H9 (cell line): Measurements from ENCODE around the gene DUSP1. TPM values are rescaled to one million over a fixed set of nuclear protein-coding genes. Genes with fewer than 3 reads are reported as not detected.

Experiments
- DNase-seq: peaks from one replicate; pipeline ENCODE4 v3.0.0-alpha.2; 2017
- H2AFZ ChIP-seq: one replicate; pipeline ENCODE4 v1.6.1; 2013; ENCODE audit warnings: mild to moderate bottlenecking, low read length, control low read depth, moderate library complexity
- H2AK5ac ChIP-seq: 2 replicates; pipeline ENCODE4 v1.6.1; 2013; ENCODE audit warnings: low read length, control low read depth, mixed read lengths; ENCODE audit not compliant: insufficient read length
- H2BK120ac ChIP-seq: one replicate; pipeline ENCODE4 v1.6.1; 2013; ENCODE audit warnings: low read depth, mild to moderate bottlenecking, low read length, control low read depth, inconsistent platforms; ENCODE audit not compliant: poor library complexity, severe bottlenecking
- H2BK12ac ChIP-seq: 2 replicates; pipeline ENCODE4 v1.6.1; 2013; ENCODE audit warnings: low read length, control low read depth, mixed read lengths, low read depth; ENCODE audit not compliant: insufficient read length
- H2BK15ac ChIP-seq: 2 replicates; pipeline ENCODE4 v1.6.1; 2013; ENCODE audit warnings: low read depth, low read length, control low read depth
- H2BK20ac ChIP-seq: one replicate; pipeline ENCODE4 v1.6.1; 2013; ENCODE audit warnings: low read depth, mild to moderate bottlenecking, low read length, control low read depth, inconsistent platforms; ENCODE audit not compliant: poor library complexity, severe bottlenecking
- H2BK5ac ChIP-seq: 2 replicates; pipeline ENCODE4 v1.6.1; 2013; ENCODE audit warnings: low read length, control low read depth, mixed read lengths; ENCODE audit not compliant: insufficient read length
- H3K14ac ChIP-seq: 2 replicates; pipeline ENCODE4 v1.6.1; 2013; ENCODE audit warnings: low read length, control low read depth; ENCODE audit not compliant: insufficient read depth
- H3K18ac ChIP-seq: 2 replicates; pipeline ENCODE4 v1.6.1; 2013; ENCODE audit warnings: low read depth, mild to moderate bottlenecking, mixed read lengths, low read length, control low read depth; ENCODE audit not compliant: insufficient read length
- H3K23ac ChIP-seq: 2 replicates; pipeline ENCODE4 v1.6.1; 2013; ENCODE audit warnings: low read length, control low read depth, mixed read lengths, low read depth; ENCODE audit not compliant: insufficient read length
- H3K23me2 ChIP-seq: 2 replicates; pipeline ENCODE4 v1.6.1; 2013; ENCODE audit warnings: low read depth, mild to moderate bottlenecking, mixed read lengths, low read length, control low read depth; ENCODE audit not compliant: insufficient read length, poor library complexity, severe bottlenecking
- H3K27ac ChIP-seq: 2 replicates; pipeline ENCODE4 v1.5.1; 2013; ENCODE audit warnings: low read length, control low read depth, mixed read lengths, low read depth; ENCODE audit not compliant: insufficient read length
- H3K27me3 ChIP-seq: 2 replicates; pipeline ENCODE4 v1.6.1; 2013; ENCODE audit warnings: low read length, control low read depth, inconsistent platforms; ENCODE audit not compliant: insufficient read depth
- H3K4ac ChIP-seq: 2 replicates; pipeline ENCODE4 v1.6.1; 2013; ENCODE audit warnings: low read depth, mild to moderate bottlenecking, control low read depth, inconsistent platforms, low read length, moderate library complexity
- H3K4me1 ChIP-seq: 2 replicates; pipeline ENCODE4 v1.6.1; 2013; ENCODE audit warnings: low read length, control low read depth, inconsistent platforms; ENCODE audit not compliant: insufficient read depth
- H3K4me2 ChIP-seq: 2 replicates; pipeline ENCODE4 v1.6.1; 2013; ENCODE audit warnings: low read length, control low read depth, mixed read lengths; ENCODE audit not compliant: insufficient read length, insufficient read depth
- H3K56ac ChIP-seq: 2 replicates; pipeline ENCODE4 v1.6.1; 2013; ENCODE audit warnings: low read depth, mild to moderate bottlenecking, mixed read lengths, low read length, control low read depth; ENCODE audit not compliant: insufficient read length
- H3K79me1 ChIP-seq: 2 replicates; pipeline ENCODE4 v1.6.1; 2013; ENCODE audit warnings: low read depth, mild to moderate bottlenecking, moderate library complexity, low read length, control low read depth, inconsistent platforms; ENCODE audit not compliant: insufficient read depth, poor library complexity, severe bottlenecking
- H3K79me2 ChIP-seq: 2 replicates; pipeline ENCODE4 v1.6.1; 2013; ENCODE audit warnings: low read length, control low read depth, inconsistent platforms; ENCODE audit not compliant: insufficient read depth
- H3K9ac ChIP-seq: 2 replicates; pipeline ENCODE4 v1.6.1; 2013; ENCODE audit warnings: low read length, control low read depth, mixed read lengths; ENCODE audit not compliant: insufficient read length; ENCODE audit errors: extremely low read depth
- H3K9me3 ChIP-seq: one replicate; pipeline ENCODE4 v1.6.1; 2013; ENCODE audit warnings: low read depth, low read length, inconsistent platforms; ENCODE audit not compliant: control insufficient read depth
- H3T11ph ChIP-seq: one replicate; pipeline ENCODE4 v1.6.1; 2013; ENCODE audit warnings: mild to moderate bottlenecking, low read length, control low read depth, inconsistent platforms
- H4K20me1 ChIP-seq: one replicate; pipeline ENCODE4 v1.6.1; 2013; ENCODE audit not compliant: control insufficient read depth, insufficient read length, insufficient read depth
- H4K5ac ChIP-seq: 2 replicates; pipeline ENCODE4 v1.6.1; 2013; ENCODE audit warnings: low read depth, mild to moderate bottlenecking, mixed read lengths, low read length, control low read depth; ENCODE audit not compliant: insufficient read length
- H4K8ac ChIP-seq: replicated peaks from 2 replicates; pipeline ENCODE4 v1.6.1; 2013; ENCODE audit warnings: low read length, control low read depth, mixed read lengths, low read depth; ENCODE audit not compliant: insufficient read length
- H4K91ac ChIP-seq: 2 replicates; pipeline ENCODE4 v1.6.1; 2013; ENCODE audit warnings: low read depth, mild to moderate bottlenecking, moderate library complexity, mixed read lengths, low read length, control low read depth; ENCODE audit not compliant: insufficient read length
- H3K27ac Mint-ChIP-seq, 3 experiments: 2 replicates in 2 of 3; 3 replicates in 1 of 3; pipeline ENCODE4 v1.8.0; 2020 to 2021; ENCODE audit warnings: mixed read lengths in 3 of 3, mild to moderate bottlenecking in 1 of 3, moderate library complexity in 1 of 3
- H3K27me3 Mint-ChIP-seq: 2 replicates; pipeline ENCODE4 v1.8.0; 2021; ENCODE audit warnings: low read depth, mild to moderate bottlenecking, moderate library complexity, mixed read lengths
- H3K36me3 Mint-ChIP-seq, 3 experiments: 2 replicates in 2 of 3; 3 replicates in 1 of 3; pipeline ENCODE4 v1.8.0; 2020 to 2021; ENCODE audit warnings: low read depth in 3 of 3, mixed read lengths in 3 of 3; ENCODE audit not compliant: insufficient read depth in 1 of 3
- H3K4me1 Mint-ChIP-seq, 2 experiments: 2 replicates each; pipeline ENCODE4 v1.8.0; 2020; ENCODE audit warnings: mixed read lengths in 2 of 2
- H3K4me3 Mint-ChIP-seq, 2 experiments: 2 replicates in 1 of 2; 3 replicates in 1 of 2; pipeline ENCODE4 v1.8.0; 2020 to 2021; ENCODE audit warnings: mild to moderate bottlenecking in 2 of 2, mixed read lengths in 2 of 2, moderate library complexity in 1 of 2
- H3K9me3 Mint-ChIP-seq, 2 experiments: 2 replicates in 1 of 2; 3 replicates in 1 of 2; pipeline ENCODE4 v1.8.0; 2020; ENCODE audit warnings: mild to moderate bottlenecking in 2 of 2, mixed read lengths in 2 of 2, moderate library complexity in 1 of 2
- CTCF ChIP-seq: fragments of 200-600 bp; sonication (generic); conservative IDR thresholded peaks from 3 replicates; pipeline ENCODE4 v1.8.0; 2021; ENCODE audit warnings: antibody characterized with exemption, mild to moderate bottlenecking
- WGBS: extraction: QIAGEN DNeasy Blood & Tissue Kit; methylation state at CpG from one replicate; pipeline ENCODE4 v1.1.7; 2013; ENCODE audit warnings: missing lambda C conversion rate, low lambda C conversion rate, mixed read lengths; ENCODE audit not compliant: insufficient read length; ENCODE audit errors: extremely low coverage; 5-methylcytosine and 5-hydroxymethylcytosine counted together
- total RNA-seq: library from RNA; stranded (reverse); gene quantifications from 2 replicates; pipeline ENCODE4 v1.2.1, GENCODE V29; 2021

The DUSP1 gene
- total RNA-seq, 1 experiment from 2014 or later: 10.9 TPM

DNA sequence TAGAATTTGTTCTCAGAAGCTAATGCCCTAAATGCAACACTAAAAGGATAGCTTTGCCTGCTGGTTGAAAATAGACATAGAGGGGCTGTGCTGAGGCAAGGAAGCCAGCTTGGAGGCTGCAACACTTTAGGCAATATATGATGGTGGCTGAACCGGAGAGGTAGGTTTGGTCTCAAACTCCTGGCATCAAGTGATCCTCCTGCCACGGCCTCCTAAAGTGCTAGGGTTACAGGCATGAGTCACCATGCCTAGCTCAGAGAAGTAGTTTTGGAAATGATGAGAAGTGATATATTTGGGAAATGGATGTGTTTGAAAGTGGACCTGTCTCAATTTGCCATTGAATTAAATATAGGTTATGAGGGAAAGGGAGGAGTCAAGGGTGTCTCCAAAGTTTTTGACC is 10.0 kb downstream of the DUSP1 start:
- no CpG with 5 or more reads among the region's 2 CpGs for WGBS

More for the DNA sequence above, 10.0 kb downstream of the DUSP1 start:
- Mint-ChIP-seq H3K4me3 (no peak overlapping the region), H3K36me3 (peaks cover 0 to 4% (median 0%) of the 10 kb centered on the region in 3 experiments; a peak in 1 of 7 replicates), H3K27ac (no peak overlapping the region), H3K4me1 (peaks cover 26 to 30% of the 10 kb centered on the region in 2 experiments), H3K9me3 (peaks cover 4 to 6% of the 10 kb centered on the region in 2 experiments; a peak in 3 of 5 replicates), H3K27me3 (peaks cover 36% of the 10 kb centered on the region)
- no peak overlapping the region for H4K91ac ChIP-seq
- no peak overlapping the region for H2AFZ ChIP-seq
- no peak overlapping the region for H3K27ac ChIP-seq
- no peak overlapping the region for H3K9ac ChIP-seq
- no peak overlapping the region for H4K8ac ChIP-seq
- no peak for TF ChIP-seq CTCF
- H2BK20ac ChIP-seq: no peak overlapping the region
- H2BK15ac ChIP-seq: no peak overlapping the region
- no peak for DNase-seq
- H2AK5ac ChIP-seq: no peak overlapping the region
- H3K79me1 ChIP-seq: no peaks in the 10 kb centered on the region
- no peak overlapping the region for H3K14ac ChIP-seq
- no peak overlapping the region for H3T11ph ChIP-seq
- H3K18ac ChIP-seq: no peak overlapping the region
- H3K9me3 ChIP-seq: no peaks in the 10 kb centered on the region
- H3K4me2 ChIP-seq: no peak overlapping the region
- no peak overlapping the region for H3K4ac ChIP-seq
- H2BK5ac ChIP-seq: no peak overlapping the region
- peaks cover 2% of the 10 kb centered on the region; the same call in 1 of the 2 replicates for H3K4me1 ChIP-seq
- no peaks in the 10 kb centered on the region for H4K20me1 ChIP-seq
- no peak overlapping the region for H4K5ac ChIP-seq
- H3K79me2 ChIP-seq: no peaks in the 10 kb centered on the region
- H3K56ac ChIP-seq: no peak overlapping the region
- H3K23me2 ChIP-seq: peaks cover 3% of the 10 kb centered on the region
- H2BK12ac ChIP-seq: no peak overlapping the region
- H2BK120ac ChIP-seq: no peak overlapping the region
- H3K27me3 ChIP-seq: no peaks in the 10 kb centered on the region; the same call in 1 of the 2 replicates
- H3K23ac ChIP-seq: no peak overlapping the region
